HG02642 (cell line): Measurements from ENCODE around the gene MT1A.
"Not testable (repeated sequence)": the region's sequence is repeated elsewhere in the genome, so short reads cannot be mapped to it uniquely, and the experiment has no call there.

Experiments used
- ATAC-seq: cut with Tn5 transposase; IDR thresholded peaks from one replicate; pipeline ENCODE4 v1.9.1; 2021; ENCODE audit warnings: mild to moderate bottlenecking; ENCODE audit not compliant: unreplicated experiment, poor library complexity

MT1A gene

DNA sequence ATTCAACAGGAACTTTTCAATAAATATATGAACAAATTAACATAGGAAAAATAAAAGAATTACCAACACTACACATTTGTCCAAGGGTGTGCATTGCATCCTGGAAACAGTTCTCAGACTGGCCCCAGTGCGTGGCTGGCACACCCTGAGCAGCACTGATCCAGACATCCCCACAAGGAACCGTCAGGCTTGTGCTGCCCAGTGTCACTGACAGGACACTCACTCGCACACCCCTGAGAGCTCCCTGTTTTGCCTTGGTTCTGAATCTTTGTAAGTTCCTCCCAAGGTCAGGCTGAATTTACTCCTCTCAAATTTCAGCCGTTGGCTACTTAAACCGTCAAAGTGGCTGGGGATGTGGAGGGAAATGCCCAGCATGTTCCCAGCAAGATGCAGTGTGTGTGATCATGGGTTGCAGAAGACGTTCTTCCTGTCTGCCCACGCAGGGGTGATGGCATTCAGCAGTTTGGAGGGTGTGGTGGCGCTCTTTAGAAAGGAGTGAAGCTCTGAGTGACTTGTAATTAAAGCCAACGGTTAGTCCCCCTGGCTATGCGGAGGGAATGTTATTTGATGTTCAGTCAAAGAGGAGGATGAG is 28.4 kb upstream of the MT1A start:
- no peak for ATAC-seq

DNA sequence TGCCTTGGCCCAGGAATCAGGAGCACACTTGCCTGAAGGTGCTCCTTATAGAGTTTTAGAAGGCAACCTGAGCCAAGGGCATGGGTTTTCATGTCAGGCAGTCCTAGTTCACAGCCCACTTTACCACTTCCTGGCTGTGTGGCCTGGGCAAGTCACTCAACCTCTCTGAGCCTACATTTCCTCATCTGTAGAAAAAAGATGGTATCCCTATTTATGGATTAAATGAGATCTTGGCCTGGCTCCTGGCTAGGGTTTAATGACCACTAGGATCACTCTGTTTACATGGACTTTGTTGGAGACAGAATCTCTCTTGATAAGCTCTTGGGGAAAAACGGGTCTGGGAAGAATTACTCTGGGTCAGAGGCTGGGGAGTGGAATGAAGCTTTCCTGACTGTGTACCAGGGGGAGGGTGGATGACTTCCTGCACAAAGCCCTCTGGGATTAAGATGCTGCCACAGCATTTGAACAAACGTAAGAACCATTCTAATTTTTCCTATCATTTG is 27.8 kb upstream of the MT1A start:
- no peak for ATAC-seq

DNA sequence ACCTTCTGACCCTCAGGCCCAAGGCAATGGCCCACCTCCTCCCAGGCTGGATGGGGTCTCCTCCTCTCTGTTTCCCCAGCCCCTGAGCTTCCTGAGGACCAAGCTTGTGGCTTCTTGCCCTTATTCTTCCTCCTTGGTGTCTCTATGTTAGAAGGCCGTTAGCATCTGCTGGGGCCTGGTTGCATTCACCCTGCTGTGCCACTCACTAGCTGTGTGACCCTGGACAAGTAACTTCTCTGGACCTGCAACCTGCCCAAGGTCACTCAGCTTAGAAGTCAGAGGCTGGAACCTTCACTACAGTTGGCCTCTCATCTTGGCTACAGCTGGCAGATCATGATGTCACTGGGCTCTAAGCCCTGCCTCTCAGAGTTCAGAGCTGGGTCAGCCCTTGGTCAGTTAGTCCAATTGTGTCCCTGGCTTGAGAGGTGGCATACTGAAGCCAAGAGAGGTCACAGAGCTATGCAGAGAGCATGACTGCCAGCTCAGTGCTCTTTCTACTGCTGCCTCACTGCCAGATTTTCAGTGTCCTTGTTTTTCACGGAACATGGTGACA is 27.1 kb upstream of the MT1A start:
- no peak for ATAC-seq

DNA sequence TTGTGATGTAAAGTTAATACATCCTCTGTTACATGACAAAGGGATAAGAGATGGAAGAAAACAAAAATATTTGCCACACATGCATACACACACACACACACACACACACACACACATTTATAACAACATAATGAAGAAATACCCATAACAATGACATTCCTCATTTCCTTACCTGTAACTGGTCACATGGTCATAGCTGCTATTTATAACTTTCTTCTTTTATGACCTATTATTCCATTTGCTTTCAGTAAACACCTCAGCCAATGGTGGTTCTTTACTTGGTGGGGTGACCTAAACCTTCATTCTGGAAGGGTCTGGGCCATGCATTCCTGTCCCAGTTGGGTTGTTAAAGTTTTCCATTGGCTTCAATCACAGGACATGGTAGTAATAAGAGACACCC is 24.8 kb upstream of the MT1A start:
- no peak for ATAC-seq

DNA sequence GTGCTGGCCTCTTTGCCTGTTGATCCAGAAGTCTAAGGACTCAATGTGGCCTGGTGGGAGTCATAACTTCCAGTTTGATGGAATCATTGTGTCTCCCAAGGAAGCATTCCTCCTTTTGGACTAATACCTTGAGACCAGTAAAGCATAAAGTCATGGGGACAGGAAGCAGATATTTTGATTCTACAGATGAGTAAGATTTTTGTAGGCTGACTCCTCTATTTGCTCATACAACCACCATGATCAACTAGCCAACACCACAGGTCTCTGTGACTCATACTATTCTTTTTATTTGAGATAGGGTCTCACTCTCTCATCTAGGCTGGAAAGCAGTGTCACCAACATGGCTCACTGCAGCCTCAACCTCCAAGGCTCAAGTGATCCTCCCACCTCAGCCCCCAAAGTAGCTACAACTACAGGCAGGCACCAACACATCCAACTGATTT is 23.9 kb upstream of the MT1A start:
- ATAC-seq: no peak

DNA sequence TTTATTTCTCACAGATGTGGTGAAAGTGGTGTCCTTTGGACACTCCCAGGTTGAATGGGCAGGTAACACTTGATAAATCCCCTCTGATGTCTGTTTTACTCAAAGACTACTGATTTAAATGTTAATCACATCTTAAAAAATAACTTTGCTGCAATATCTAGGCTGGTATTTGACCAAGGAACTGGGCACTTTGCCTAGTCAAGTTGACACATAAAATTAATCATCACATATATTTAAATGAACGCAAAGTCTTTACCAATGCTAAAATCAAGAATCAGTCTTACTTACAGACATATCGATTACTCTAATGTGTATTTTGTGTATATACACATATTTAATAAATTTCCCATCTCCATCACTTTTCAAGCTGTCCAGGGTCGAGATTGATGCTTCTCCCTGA is 23.1 kb upstream of the MT1A start:
- ATAC-seq: no peak

DNA sequence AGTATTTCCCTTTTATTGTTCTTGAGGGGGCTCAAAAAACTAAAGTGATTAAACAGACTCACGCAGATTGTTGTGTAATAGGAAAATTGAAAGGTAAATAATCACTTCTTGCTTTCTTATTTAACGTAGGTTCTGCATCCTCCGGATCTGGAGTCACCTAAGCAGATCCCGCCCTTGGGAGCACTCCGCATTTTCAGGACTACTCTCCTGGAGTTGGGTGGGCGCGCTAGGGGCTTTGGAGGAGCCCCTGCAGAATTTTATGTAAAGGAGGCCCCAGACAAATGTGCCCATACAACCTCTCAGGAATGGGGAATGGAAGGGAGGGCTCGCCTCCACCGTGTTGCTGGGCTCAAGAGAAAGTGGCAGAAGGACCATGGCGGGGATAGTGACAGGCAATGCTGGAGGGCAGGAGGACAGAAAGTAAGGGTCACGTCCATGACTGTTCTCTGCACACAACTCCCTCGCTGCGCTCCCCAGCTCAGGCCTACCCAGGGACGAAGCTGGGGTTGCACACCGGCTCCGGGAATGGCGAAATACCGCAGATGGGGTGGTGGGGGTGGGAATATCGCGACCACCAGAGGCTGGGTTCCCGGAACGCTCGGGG is 21.8 kb upstream of the MT1A start:
- ATAC-seq: no peak

DNA sequence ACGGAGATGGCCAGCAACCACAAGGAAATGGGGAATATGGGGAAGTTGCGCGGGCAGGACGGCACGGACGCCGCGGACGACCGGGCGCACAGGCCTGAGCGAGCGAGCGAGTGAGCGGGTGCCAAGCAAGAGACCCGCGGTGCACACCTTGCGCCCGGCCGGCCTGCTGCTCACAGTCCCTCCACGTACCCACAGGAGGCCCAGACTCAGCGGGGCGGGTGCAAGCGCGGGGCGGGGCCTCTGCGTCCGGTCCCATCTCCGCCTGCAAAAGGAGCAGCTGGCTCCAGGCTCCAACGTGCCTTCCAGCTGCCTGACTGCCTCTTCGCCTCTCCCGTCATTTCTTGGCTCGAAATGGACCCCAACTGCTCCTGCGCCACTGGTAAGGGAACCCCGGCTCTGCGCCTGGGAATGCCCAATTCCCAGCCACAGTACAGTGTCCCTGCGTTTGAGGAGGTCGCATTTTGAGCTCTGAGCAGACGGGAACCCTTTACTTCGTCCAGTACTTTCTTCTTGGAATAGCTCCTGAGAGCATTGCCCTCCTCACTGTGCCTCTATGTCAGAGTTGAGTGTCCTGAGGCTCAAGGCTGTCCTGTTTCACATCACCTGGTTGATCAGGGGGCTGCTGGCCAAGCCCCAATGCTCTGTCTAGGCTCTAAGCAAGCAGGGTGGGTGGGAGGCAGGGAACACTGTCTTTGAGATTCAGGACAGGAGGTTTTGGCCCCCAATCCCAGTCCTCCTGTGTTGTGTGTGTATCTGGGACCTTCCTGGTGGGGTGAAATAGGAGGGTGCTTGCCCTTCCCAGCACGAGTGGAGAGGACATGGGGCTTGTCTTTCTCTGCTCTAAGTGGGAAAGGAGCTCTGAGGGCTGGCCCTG is 21.0 kb upstream of the MT1A start:
- ATAC-seq: no peak

DNA sequence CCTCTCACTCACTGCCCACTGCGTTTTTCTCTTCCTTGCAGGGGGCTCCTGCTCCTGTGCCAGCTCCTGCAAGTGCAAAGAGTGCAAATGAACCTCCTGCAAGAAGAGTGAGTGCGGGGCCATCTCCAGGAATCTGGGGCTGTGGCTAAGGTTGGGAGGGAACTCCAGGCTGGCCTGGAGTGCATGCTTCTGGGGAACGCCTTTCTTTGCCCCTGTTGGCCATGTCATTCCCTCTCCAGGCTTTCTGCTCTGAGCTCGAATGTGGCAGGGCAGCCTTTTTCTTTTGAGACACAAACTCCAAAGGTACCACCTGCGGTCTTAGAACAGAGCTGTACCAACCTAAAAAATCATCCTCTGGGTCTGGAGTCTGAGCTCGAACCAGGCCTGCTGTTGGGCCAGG is 20.3 kb upstream of the MT1A start:
- no peak for ATAC-seq

DNA sequence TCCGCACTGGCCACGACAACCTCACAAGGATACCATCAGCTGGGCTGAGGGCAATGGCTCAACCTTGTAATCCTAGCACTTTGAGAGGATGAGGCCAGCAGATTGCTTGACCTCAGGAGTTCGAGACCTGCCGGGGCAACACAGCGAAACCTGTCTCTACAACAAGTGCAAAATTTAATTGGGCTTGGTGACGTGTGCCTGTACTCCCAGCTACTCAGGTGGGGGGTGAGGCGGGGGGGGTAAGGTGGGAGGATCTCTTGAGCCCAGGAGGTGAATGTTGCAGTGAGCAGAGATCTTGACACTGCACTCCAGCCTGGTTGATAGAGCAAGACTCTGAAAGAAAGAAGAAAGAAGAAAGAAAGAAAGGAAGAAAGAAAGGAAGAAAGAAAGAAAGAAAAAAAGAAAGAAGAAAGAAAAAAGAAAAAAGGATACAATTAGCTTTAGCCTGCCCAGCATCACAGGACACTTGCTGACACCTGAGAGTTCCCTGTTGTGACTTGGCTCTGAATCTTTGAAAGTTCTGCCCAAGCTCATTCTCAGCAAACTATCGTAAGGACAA is 18.0 kb upstream of the MT1A start:
- no peak for ATAC-seq

DNA sequence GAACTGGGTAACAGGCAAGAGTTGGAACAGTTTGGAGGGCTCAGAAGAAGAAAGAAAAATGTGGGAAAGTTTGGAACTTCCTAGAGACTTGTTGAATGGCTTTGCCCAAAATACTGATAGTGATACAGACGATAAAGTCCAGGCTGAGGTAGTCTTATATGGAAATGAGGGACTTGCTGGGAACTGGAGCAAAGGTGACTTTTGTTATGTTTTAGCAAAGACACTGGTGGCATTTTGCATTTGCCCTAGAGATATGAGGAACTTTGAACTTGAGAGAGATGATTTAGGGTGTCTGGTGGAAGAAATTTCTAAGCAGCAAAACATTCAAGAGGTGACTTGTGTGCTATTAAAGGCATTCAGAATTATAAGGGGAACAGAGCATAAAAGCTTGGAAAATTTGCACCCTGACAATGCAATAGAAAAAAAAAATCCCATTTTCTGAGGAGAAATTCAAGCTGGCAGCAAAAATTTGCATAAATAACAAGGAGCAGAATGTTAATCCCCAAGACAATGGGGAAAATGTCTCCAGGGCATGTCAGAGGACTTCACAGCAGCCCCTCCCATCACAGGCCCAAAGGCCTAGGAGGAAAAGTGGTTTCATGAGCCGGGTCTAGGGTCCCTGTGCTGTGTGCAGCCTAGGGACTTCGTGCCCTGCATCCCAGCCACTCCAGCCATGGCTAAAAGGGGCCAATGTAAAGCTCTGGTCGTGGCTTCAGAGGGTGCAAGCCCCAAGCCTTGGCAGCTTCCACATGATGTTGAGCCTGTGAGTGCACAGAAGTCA is 16.6 kb upstream of the MT1A start:
- not testable (repeated sequence) for ATAC-seq

DNA sequence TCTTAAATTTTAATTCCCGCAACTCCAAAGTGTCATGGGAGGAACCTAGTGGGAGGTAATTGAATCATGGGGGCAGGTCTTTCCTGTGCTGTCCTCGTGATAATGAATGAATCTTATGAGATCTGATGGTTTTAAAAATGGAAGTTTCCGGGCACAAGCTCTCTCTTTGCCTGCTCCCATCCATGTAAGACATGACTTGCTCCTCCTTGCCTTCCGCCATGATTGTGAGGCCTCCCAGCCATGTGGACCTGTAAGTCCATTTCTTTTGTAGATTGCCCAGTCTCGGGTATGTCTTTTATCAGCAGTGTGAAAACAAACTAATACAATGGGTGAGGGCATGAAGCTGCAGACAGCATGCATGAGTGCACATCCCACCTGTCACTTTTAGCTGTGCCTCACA is 15.3 kb upstream of the MT1A start:
- ATAC-seq: not testable (repeated sequence)

DNA sequence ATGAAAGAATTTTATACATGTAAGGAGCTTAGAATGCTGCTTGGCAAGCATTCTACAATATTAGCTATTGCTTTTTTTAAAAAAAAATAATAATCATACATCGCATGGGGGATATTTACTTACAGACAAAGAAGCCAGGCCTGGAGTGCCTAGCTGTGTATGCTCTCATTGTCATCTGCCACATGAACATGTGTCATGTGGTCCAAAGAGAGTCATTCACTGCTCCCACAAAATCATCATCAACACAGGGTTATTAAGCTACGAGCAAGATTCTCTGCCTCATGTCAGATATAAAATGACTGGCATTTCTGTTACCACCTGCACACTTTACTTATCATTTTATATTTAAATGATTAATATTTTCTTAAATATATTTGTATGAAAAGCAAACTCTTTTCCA is 14.8 kb upstream of the MT1A start:
- ATAC-seq: no peak

DNA sequence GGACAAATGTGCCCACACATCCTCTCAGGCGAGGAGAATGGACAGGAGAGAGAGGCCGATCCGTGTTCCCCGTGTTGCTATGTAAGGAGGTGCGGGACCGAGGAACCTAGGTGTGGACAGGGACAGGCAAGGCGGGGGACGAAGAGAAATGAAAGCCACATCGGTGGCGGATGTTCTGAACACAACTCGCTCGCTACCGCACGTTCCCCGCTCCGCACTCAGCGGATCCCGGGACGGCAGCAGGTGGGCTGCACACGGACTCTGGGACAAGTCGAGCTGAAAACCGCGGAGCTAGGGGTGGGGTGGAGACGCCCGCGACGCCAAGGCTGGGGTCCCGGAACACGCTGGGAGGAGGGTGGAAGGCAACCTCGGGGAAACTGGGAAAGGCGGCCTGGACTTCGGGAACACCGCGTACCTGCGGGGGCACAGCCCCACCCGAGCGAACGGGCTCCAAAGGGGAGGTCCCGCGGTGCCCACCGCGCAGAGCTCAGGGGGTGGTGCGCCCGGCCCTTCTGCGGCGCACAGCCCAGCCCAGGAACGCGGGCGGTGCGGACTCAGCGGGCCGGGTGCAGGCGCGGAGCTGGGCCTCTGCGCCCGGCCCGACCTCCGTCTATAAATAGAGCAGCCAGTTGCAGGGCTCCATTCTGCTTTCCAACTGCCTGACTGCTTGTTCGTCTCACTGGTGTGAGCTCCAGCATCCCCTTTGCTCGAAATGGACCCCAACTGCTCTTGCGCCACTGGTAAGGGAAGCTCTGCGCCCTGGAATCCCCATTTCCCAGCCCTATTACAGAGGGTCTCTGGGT is 13.1 kb upstream of the MT1A start, which contains the start of gene MT1E:
Gene MT1E, plus strand, starts transcription at position 642 of the 803 bp plus-strand sequence. Its CDS starts 71 bp downstream, at position 713.
- peak; percentile 63 for ATAC-seq

DNA sequence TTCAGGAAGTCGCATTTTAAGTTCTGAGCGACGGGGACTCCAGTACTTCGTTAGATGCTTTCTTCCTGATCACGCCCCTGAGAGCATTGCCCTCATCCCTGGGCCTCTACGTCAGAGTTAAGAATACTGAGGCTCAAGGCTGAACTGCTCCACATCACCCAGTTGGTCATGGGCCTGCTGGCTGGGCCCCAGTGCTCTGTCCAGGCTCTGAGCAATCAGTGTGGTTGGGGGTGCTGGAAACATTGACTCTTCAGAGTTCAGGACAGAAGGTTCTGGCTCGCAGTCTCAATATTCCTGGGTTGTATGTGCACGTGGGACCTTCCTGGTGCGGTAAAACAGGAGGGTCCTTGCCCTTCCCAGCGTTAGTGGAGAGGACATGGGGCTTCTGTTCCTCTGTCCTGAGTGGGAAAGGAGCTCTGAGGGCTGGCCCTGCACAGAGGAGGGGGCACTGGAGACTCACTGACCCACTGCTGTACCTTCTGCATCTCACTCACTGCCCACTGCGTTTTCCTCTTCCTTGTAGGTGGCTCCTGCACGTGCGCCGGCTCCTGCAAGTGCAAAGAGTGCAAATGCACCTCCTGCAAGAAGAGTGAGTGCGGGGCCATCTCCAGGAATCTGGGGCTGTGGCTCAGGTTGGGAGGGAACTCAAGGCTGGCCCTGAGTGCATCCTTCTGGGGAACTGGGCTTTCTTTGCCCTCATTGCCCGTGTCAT is 12.4 kb upstream of the MT1A start:
- ATAC-seq: peak; percentile 5

DNA sequence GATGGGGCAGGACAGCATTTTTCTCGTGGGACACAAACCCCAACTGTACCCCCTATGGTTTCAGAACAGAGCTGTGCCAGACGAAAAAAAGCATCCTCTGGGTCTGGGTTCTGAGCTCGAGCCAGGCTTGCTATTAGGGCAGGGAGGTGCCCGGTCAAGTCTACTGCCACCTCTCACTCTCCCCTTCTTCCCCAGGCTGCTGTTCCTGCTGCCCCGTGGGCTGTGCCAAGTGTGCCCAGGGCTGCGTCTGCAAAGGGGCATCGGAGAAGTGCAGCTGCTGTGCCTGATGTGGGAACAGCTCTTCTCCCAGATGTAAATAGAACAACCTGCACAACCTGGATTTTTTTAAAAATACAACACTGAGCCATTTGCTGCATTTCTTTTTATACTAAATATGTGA is 11.8 kb upstream of the MT1A start:
- no peak for ATAC-seq

DNA sequence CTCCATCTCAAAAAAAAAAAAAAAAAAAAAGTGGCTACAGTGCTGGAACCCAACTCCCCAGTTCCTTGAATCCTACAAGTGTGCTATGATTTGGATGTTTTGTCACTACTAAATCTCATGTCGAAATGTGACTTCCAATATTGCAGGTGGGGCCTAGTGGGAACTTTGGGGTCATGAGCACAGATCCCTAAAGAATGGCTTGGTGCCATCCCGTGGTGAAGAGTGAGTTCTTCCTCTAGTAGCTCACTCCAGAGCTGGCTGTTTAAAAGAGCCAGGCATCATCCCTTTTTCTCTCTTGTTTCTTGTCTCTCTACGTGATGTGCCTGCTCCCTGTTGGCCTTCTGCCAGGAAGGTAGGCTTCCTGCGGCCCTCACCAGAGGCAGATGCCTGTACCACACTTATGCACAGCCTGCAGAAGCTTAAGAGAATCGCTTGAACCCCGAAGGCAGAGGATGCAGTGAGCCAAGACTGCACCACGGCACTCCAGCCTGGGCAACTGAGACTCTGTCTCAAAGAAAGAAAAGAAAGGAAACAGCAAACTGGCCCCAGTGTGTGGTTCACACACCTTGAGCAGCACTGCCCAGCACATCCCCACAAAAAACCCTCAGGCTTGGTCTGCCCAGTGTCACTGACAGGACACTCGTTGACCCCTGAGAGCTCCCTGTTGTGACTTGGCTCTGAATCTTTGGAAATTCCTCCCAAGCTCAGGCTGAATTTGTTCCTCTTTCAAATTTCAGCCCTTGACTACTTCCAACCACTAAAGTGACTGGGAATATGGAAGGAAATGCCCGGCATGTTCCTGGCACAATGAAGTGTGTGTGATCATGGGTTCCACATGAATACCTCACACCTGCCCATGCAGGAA is 9.7 kb upstream of the MT1A start:
- no peak for ATAC-seq

DNA sequence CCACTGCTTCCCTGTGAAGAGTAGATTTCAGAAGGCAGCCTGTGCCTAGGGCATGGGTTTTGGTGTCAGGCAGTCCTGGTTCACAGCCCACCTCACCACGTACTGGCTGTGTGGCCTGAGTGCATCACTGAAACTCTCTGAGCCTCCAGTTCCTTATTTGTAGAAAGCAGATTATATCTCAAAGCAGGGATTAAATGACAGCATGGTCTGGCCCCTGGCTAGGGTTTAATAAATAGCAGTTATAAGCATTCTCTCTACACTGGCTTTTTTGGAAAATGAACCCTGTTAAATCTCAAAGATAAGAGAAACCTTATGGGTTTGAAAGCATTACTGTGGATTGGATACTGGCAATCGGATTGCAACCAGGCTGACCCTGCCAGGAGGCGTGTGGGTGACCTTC is 8.9 kb upstream of the MT1A start:
- ATAC-seq: no peak
